HG03060 (cell line): ENCODE results near the gene PTAFR.
"Not testable (repeated sequence)": the region's sequence is repeated elsewhere in the genome, so short reads cannot be mapped to it uniquely, and the experiment has no call there.

Source experiments
- ATAC-seq: cut with Tn5 transposase; IDR thresholded peaks from one replicate; pipeline ENCODE4 v1.9.1; 2021; ENCODE audit warnings: low read depth, moderate number of reproducible peaks; ENCODE audit not compliant: unreplicated experiment

The PTAFR gene

DNA sequence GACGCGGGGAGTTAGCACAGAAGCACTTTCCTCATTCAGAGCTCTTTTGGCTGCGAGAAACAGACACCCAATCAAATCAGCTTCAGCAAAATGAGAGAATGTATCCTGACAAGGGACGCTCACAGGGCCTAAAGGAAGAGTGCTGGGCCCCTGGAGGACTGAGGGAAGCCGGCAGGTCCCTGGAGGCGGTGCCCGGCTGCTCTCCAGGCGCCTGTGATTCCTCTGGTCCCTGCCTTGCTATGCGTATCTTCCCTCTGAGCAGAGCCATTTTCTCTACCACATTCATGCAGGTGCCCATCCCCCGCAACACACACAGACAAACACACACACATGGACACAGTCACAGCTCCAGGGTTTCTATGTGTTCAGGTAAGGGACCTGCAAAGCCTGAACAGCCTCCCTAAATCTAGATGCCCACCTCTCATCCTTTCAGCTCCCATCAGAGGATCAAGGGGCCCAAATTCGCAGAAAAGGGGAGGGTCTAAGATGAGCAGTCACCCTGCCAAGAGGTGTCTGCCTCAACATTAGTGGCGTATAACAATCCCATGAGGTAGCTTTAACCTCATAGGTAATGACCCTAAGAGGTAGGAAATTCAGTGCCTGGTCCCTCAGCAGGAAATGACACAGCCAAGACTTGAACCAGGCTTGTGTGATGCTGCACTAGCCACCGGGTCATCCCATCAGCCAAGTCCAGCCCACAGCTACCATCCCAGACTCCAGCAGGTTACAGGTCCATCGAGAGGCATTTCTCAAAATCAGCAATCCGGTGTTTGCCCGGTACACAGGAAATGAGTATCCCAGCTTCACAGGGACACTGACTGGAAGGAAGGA is 29.0 kb downstream of the PTAFR start:
- ATAC-seq = no peak

DNA sequence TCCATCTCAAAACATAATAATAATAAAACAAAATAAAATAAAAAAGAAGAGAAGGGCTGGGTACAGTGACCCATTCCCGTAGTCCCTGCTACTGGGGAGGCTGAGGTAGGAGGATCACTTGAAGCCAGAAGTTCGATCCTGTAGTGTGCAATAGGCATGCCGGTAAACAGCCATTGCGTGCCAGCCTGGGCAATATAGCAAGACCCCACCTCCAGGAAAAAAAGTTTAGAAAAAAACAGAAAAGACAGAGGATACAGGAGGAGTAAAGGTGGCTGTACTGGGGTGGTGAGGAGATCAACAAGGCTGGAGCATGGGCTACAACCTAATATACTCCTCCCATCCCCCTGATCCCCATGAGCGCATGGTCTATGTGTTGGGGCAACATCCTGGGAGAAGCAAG is 30.8 kb downstream of the PTAFR start:
- ATAC-seq = no peak

DNA sequence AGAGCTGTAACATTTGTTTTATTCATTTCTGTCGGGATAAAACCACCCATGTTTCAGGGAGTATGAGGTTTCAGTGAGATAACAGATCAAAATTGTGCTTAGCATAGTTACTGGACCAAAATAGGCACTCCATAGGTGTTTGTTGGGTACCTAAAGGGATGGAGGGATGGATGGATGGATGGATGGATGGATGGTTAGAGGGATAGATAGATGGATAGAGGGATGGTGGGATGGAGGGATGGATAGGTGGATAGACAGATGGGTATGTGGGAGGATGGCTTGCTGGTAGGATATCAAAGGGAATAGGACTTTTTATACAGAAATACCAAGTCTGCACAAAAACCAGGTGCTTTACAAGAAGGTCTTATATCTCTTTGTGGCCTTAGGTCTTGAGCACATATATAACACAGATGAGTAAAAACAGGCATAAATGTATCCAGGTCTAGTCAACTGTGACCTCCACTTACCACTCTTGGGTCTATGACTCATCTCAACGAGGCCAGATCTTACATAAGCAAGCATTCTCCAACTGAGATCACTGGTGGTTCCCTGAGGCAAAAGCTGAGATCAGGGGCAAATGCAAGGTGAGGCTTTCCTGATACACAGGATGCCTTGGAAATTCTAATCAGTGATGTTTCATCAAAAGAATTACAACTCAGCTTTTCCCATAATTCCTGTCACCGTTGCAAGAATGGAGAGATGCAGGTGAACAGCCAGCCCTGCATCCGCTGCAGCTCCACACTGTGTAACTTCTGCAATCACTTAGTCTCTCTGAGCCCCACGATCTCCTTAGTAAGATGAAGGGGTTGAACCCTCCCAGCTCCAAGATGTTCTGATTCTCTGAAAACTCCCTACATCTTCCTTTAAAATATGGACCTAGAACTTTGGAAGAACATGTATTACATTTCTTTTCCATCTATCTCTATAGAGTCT is 32.0 kb downstream of the PTAFR start:
- ATAC-seq = peak; percentile 68

DNA sequence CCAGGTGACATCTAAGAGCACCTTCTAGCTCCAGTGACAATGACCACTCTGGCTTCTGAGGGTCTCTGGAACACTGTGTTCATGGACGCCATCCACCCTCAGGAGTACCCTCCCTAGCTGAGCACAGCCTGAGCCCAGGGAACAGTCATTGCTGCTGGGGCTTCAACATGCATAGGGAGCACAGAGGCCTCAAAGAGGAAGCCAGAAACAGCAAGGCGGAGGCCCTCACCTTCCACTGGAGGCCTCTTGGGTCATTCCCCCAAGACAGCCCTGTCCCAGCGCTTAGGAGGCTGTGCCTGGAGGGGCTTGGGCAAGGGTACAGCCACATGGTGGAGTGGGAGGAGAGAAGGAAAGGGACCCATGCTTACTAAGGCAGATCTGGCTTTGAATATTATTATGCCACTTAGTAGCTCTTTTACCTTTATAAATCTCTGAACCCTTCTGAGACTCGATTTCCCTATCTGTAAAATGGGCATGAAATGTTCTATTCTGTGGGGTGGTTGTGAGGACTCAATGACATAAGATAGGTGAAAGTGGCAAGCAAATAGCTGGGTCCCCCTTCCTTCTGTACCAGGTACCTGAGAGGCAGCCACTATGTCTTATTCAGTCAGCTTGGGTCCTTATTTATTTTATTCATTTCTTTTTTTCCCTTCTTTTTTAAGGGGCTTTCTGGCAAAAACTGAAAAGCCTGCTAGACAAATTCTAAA is 32.8 kb downstream of the PTAFR start:
- ATAC-seq = no peak

DNA sequence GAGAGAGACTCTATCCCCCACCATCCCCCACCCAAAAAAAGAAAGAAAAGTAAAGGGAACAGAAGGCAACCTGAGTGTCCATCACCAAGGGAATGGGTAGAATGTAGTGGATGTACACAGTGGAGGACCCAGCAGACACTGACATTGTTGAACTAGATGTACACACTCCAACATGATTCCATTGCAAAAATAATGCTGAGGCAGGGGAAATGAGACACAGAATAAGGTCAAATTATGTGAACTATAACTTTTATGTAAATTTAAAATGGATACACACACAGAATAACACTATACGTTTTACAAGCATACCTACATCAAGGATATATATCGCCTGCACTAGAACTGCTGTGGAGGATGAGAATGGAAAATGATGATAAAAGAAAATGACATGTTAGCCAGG is 34.8 kb downstream of the PTAFR start:
- no peak for ATAC-seq

DNA sequence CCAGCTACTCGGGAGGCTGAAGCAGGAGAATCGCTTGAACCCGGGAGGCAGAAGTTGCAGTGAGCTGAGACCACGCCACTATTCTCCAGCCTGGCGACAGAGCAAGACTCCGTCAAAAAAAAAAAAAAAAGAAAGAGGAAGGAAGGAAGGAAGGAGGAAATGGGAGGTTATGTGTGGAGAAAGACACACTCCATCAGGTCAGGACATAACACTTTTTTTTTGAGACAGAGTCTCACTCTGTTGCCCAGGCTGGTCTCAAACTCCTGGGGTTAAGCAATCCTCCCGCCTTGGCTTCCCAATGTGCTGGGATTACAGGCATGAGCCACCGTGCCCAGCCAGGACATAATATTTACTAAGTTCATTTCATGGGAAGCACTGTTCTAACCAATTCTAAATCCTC is 36.6 kb downstream of the PTAFR start:
- not testable (repeated sequence) for ATAC-seq

DNA sequence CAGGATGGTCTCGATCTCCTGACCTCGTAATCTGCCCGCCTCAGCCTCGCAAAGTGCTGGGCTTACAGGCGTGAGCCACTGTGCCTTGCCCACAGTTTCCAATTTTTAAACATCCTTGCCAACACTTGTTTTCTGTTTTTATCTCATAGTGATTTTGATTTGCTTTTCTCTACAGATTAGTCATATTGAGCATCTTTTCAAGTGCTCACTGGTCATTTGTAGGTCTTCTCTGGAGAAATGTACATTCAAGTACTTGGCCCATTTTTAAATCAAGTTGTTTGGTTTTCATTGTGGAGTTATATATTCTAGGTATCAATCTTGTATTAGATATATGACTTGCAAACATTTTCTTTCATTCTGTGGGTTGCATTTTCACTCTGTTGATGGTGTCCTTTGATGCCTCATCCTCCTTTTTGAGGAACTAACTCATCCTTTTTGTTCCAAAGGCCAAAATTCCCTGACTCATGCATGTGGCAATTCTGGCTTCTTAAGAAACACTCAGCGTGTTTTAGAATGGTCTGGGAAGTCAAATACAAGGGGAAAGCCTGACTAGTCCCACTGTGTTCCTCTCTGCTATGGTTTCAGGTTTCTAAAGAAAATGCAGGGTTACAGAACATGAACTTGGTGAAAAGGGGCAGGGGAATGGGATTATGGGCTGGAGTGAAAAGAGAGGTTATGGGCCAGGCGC is 37.3 kb downstream of the PTAFR start:
- no peak for ATAC-seq

DNA sequence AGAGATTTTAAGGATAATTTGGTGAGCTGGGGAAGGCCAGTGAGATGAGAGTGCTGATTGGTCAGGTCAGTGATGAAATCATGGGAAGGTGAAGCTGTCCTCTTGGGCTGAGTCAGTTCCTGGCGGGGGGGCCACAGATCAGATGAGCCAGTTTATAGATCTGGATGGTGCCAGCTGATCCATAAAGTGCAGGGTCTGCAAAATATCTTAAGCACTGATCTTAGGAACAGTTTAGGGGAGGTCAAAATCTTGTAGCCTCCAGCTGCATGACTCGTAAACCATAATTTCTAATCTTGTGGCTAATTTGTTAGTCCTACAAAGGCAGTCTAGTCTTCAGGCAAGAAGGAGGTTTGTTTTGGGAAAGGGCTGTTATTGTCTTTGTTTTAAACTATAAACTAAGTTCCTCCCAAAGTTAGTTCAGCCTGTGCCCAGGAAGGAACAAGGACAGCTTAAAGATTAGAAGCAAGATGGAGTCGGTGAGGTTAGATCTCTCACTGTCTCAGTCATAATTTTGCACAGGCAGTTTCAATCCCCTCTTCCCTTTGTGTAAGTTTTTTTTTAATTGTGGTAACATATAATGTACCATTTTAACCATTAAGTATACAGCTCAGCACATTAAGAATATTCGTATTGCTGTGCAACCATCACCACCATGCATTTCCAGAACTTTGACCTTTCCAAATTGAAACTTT is 39.4 kb downstream of the PTAFR start:
- no peak for ATAC-seq

DNA sequence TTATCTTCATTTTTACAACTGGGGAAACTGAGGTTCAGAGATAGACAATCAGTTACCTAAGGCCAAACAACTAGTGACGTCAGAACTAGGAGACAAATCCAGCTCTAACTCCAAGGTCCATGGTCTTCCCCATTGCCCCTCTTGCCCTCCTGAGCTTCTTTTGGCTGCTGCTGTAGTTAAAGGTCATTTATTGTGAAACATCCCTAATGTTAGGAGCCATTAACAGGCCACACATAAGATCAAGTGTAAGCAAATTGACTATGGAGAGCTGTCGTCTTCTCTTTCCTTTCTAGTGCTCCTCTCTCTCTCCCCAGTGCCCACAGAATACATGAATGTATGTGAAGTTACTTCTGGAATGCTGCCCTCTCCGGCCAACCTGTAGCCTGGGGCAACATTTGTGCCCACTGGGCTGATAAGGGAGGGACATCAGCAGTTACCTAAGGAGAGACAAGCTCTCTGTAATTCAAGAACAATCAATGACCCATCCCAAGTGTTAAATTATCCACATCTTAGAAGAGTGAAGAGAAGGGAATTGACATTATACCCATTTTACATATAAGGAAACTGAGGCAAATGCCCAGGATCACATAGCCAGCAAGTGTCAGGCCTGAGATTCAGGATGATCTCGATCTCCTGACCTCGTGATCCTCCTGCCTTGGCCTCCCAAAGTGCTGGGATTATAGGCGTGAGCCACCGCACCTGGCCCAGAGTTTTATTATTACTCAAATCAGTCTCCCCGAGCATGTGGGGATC is 40.1 kb downstream of the PTAFR start:
- ATAC-seq = no peak

DNA sequence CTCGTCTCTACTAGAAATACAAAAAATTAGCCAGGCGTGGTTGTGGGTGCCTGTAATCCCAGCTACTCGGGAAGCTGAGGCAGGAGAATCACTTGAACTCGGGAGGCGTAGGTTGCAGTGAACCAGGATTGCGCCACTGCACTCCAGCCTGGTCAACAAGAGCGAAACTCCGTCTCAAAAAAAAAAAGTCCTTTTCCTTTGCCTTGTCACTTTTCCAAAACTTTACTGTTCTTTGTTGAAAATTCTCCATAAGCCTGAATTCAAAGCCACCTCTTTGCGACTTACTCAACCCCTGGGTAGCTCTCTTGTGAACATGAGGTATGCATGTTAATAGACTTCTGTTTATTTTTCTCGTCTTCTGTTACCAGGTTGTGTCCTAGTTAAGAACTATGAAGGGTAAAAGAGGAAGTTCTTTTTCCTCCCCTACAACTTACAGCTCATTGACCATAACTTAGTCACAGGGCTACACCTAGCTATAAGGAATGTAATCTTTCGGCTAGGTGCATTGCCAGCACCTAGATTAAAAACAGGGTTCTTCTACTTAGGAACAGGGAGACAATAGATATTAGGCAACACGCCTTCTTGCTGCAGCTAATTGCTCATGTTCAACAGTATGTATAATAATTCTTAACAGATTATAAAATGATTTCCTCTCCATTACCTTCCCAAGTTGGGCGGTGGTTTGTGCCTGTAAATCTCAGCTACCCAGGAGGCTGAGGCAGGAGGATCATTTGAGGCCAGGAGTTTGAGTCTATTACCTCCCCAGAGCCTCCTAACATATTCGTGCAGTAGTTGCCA is 40.9 kb downstream of the PTAFR start:
- no peak for ATAC-seq

DNA sequence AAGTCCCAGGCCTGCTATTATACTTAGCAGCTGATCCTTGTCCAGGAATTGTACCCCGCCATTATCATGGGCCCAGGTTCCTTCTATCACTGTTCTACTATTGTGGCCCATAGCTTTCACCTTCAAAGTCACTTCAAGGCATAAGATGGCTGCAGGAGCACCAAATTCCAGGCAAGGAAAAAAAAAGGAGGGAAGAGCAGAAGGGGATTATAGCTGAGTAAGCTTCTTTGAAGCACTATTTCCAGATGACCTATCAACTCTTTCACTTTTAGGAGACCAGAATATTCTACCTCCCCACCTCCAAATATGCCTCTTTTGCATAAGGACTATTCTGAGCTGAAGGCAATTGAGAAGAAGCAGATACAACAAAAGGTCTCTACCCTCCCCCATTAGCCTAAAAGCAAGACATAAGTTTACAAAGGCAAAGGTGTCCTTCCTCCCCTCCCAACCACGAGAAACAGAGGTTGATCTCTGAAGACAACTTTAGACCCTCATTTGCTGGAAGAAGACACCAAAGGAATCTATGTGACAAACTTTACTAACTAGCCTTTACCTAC is 41.8 kb downstream of the PTAFR start:
- ATAC-seq = no peak

DNA sequence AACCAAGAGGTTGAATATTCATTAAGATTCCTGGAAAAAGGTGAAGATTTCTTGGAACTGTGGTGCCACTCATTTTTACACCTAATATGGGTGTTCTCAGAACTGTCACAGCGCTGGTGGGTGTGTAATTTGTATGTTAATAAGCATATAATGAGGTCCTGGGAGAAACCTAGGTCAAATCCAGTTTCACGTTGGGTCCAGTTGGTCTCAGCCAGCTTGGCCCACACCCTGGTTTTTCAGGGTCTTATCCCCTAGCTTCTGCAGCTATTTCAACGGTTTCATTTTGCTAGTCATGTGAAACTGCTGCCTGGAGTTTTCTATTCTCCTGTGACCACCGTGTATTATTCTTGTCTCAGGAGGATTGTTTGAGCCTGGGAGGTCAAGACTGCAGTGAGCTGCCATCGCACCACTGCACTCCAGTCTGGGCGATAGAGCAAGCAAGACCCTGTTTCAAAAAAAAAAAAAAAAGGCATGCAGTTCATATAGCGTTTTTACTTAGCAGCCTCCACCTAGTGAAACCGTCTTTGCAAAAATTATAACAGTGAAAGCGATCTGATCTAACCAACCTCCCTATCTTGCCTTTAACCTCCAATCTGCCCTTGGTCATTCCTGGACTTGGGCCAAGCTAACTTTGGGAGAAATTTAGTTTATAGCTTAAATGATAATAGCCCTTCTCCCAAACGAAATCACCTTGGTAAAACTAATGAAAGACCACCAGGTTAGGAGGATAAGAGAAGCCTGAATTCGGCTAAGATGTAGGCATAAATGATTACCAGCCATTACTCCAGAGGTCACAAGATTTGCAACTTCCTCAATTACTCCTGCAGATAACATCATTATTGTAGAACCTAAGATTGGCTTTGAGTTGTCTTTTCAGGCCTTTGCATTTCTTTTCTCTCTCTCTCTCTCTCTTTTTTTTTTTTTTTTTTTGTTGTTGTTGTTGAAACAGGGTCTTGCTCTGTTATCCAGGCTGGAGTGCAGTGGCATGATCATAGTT is 44.0 kb downstream of the PTAFR start:
- no peak for ATAC-seq

DNA sequence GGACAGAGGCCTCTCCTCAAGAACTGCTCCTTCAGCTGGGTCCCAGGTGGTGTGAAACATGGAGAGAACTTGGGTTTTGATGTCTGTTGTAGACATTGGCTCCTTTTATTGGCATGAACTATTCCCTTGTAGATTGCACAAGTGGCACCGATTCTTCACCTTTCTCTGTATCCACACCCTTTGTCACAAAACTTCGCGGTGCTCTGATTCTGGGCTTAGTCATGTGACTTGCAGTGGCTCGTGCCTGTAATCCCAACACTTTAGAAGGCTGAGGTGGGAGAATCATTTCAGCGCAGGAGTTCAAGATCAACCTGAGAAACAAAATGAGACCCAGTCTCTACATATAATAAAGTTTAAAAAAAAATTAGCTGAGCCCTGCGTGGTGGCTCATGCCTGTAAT is 45.6 kb downstream of the PTAFR start:
- no peak for ATAC-seq

DNA sequence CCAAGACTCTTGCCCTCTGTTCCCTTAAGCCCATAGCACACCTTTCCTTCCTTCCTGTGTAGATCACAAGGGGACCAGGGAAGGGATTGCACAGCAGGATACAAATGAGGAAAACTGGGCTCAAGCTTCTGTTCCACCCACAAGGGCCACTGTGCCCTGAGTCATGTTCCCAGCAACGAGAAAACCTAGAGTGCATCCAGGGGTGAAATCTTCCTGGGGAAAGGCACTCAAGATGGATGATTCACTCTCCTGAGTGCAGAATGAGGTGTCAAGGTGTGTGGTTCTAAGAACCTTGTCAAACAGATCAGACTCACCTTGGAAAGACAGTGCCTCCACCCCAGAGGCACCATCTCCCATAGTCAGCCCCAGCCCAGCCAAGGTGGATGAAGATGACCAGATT is 47.3 kb downstream of the PTAFR start:
- no peak for ATAC-seq

DNA sequence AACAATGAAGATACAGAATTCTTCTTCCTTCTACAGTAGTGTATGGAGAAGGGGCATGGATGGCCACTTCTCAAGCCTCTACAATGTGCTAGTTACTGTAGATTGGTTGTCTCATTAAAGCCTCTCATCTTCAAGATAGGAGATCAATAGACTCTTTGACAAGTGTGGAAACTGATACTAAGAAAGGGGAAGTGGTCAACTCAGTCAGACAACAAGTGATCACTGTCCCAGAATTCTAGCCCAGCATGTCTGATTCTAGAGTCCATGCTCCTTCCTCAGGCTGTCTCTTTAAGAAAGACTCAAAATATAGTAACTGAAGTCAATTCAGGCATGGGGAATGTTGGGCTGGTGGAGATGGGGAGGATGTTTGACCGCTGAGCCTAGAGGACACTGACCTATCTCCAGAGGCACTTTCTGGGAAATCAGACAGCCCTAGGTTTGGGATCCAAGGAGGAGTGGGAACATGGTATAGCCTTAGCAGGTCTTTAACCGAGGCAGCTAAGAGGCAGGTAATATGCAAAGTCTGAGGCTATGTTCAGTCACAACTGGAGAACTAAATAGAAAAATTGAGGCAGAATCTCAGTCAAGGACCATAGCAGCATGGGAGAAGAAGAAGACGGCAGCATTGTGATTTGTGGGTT is 48.8 kb downstream of the PTAFR start:
- ATAC-seq = peak; percentile 62

DNA sequence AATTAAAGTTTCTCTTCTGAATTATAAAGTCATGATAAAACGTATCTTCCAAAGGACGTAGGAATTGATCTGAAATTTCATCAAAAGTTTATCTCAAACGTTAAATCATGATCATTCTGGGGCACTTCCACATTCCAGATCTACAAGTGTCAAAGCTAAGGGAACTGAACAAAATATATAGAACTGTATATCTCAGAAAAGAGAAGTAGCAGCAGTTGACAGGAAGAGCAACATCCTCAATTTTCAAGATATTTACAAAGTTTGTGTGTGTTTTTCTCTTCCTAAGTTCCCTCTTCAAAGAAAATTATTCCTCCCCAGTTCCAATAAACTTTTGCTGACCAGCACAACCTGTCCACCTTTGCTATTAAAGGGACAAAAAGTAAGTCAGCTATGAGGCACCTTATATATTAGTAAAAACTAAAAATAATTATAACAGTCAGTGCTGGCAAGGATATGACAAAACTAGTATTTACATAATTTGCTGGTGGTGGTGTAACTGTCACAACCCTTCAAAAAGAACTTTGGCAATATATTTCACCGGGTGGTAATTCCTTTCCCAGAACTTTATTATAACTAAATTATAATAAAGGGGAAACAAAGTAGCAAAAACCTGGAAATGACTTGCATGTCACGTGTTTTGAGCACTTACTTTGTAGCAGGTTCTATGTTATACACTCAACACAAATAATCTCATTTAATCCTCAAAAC is 49.6 kb downstream of the PTAFR start:
- no peak for ATAC-seq
